HG02763 (cell line): ENCODE results near the gene RPN1.

Source experiments
- ATAC-seq: cut with Tn5 transposase; IDR thresholded peaks from one replicate; pipeline ENCODE4 v1.9.1; 2021; ENCODE audit warnings: mild to moderate bottlenecking, moderate library complexity; ENCODE audit not compliant: unreplicated experiment

The RPN1 gene

DNA sequence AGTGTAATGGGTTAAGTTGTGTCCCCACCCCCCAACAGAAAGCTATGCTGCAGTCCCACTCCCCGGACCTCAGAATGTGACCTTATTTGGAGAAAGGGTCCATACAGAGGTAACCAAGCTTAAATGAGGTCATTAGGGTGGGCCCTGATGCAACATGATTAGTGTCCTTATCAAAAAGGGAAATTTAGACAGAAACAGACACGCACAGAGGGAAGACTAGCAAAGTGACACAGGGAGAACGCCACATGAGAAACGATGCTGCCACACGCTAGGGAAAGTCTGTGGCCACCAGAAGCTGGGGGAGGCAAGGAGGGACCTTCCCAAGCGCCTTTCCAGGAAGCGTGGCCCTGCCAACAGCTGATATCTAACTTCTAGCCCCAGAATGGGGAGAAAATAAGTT is 65.4 kb downstream of the RPN1 start:
- ATAC-seq = no peak

DNA sequence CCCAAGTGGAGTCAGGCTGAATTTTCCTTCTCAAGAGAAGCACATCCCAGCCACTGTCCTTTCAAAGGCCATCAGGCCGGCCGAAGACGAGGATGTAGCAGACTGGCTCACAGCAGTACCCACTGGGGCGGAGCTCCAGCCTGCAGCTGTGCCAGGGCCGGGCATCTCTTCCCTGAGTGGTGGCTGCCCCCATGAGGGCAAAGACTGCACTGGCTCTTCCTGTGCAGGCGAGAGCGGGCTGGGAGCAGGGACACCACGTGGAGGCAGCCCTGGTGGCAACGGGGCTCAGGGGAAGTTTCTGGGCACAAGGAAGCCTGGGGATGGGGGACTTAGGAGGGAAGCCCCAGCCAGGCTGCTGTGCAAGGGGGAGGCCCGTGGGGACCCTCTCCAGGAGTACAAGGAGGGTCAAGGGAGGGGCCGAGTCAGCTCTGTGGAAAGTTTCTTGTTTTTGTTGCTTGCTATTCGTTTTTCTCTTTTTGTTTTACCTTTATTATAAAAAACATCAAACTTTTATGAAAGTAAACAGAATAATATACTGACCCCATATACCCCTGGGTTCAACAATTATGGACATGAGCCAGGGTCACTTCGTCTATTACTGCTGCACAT is 66.1 kb downstream of the RPN1 start:
- ATAC-seq = no peak

DNA sequence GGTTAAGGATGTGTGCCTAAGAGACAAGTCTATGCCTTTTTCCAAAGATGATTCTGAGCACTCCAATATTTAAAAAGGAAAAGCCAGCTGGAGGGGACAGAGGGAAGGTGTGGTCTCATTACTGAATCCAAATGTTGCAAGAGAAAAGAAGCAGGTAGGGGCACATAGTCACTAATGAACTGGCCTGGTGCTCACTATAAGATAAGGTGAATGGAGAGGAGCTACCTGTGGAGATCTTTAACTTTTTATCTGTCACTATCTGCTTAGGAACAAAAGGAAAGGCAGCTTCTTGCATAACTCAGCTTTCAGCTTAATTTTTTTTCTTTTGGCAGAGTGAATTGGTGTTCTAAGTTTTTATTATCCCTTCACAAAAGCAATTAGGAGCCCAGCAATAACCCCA is 69.1 kb downstream of the RPN1 start:
- ATAC-seq = no peak

GRCh38 chr3:128579927-128580326 is 70.7 kb downstream of the RPN1 start:
- ATAC-seq = no peak

GRCh38 chr3:128578346-128578745 is 72.3 kb downstream of the RPN1 start:
- ATAC-seq = no peak

DNA sequence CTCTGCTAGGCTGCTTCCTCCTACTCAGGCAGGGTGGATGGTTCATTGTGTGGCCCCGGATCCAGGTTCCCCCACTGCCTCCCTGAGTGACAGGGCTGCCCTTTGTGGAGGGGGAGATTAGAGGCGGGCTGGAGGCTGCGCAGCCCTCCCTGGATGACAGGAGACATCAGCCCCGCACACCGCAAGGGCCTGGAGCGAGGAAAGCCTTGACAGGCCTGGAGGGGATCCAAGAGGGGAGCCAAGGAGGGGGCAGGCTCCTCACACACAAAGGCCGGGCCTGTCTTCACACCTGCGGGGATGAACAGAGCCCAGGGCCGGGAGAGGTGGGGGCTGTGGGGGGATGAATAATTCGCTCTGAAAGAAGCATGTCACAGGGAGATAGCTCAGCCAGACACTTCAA is 72.9 kb downstream of the RPN1 start:
- ATAC-seq = no peak

GRCh38 chr3:128576290-128576689 is 74.3 kb downstream of the RPN1 start:
- ATAC-seq = no peak

DNA sequence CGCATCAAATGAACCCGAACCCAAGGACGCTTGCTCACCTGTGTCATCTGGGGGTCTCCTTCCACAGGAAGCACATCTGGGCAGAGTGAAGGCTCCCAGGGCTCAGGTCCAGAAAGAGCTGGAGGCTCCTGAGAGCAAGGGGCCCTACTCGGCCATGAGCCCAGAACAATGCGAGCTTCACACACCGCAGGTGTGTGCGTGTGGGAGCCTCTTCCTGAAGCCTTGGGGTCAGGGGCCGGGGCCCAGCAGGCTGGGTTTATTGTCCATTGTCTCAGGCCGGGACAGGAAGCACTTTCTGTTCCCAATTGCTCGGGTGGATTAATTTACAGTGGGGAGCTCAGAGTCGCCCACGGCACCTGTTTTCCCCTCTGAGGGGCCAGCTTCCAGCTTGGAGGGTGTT is 74.8 kb downstream of the RPN1 start:
- no peak for ATAC-seq

GRCh38 chr3:128573707-128574162 is 76.9 kb downstream of the RPN1 start:
- no peak for ATAC-seq

DNA sequence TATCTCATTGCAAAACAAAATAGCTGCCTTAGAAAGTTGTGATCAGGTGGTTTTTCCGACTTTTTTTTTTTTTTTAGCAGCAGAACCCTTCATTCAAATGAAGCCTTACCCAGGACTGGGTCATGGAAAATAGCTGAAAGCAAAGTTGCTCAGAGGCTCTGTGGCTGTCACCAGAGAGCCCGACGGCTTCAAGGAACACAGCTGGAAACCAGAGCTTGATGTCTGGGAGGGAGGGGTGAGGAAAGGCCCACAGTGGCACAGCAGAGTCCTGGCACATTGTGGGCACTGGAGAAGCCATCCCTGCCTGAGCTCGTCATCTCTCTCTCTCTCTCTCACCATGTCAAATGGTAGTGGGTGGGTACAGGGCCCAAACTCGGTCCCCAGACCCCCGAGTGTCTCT is 77.5 kb downstream of the RPN1 start:
- ATAC-seq = no peak

DNA sequence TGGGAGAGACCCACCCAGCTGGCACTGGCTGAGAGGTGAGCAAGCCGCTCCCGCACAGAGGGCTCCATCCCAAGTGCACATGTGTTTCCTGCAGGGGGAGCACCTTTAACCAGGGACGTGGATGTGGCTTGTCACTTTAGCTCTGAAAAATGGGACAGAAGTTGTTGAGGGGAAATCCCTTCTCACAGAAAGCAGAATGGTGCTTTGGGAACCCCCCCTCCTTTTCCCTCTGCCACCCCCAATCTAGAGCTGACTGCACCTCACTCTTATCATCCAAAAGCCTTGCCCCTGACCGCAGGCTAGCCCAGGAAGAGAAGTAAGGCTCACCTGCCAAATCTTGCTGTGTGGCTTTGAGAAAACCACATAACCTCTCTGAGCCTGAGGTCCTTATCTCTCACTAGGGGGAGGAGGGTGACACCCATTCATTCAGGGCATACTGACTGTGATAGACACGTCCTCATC is 77.9 kb downstream of the RPN1 start:
- ATAC-seq = no peak

DNA sequence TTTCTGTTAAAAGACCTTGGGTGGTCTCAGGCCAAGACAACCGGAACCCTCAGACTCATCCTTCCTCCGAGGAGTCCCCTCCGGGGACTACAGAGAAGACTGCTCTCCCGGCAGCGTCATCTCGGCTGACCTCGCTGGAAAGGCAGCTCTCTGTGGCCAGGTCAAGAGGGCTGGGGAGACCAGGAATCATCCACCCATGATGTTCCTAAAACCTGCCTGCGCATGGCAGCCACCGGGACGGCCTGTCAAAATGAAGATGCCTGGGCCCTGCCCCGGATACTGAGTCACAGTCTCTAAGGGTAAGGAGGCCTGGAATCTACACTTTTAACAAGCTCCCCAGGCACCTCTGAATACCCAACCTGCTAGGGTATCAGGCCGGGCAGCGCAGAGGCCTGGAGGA is 78.6 kb downstream of the RPN1 start:
- ATAC-seq = no peak
